Measurements from ENCODE around the gene EPN2. TPM values are rescaled to one million over a fixed set of nuclear protein-coding genes. Genes with fewer than 3 reads are reported as not detected.
A peak's percentile ranks its signal among the peaks of the same experiment; 100 is the strongest.

Gene EPN2
- total and polyA plus RNA-seq, 12 donors, result 12.0 to 53.8 (median 22.5) TPM

GRCh38 chr17:19333736-19334290, 96.6 kb downstream of the EPN2 start:
- DNase-seq, result peak in 2 of 7 donors; percentile 14 to 50

GRCh38 chr17:19334331-19334730, 97.2 kb downstream of the EPN2 start:
- TF ChIP-seq POLR2A (IDR thresholded peaks at IDR 0.05) (no peak), CTCF (IDR thresholded peaks at IDR 0.05) (no peak)
- Histone ChIP-seq H3K27me3 (no peaks in the 10 kb centered on the region), H3K9me3 (replicated peaks in 1 of 3) (no peaks in the 10 kb centered on the region), H3K27ac (no peak overlapping the region), H3K4me1 (replicated peaks in 1 of 2) (peaks cover 0 to 11% of the 10 kb centered on the region in 2 donors), H3K4me3 (no peak overlapping the region), H3K36me3 (replicated peaks in 1 of 2) (peaks cover 0 to 4% of the 10 kb centered on the region in 2 donors)
- 67 to 91% (median 70%) methylated on average over 4 to 6 of the region's 6 CpGs for WGBS, 4 donors
- intact Hi-C loops (cut with DNase I), result no loop called here
- DNase-seq, result peak in 2 of 7 donors; percentile 11 to 47

More at GRCh38 chr17:19333736-19334290, 96.6 kb downstream of the EPN2 start:
- Histone ChIP-seq H3K27me3 (no peaks in the 10 kb centered on the region), H3K36me3 (replicated peaks in 1 of 2) (peaks cover 0 to 4% of the 10 kb centered on the region in 2 donors), H3K27ac (no peak overlapping the region), H3K9me3 (replicated peaks in 1 of 3) (no peaks in the 10 kb centered on the region), H3K4me3 (no peak overlapping the region), H3K4me1 (replicated peaks in 1 of 2) (peaks cover 0 to 11% of the 10 kb centered on the region in 2 donors)
- TF ChIP-seq POLR2A (IDR thresholded peaks at IDR 0.05), result no peak
- WGBS, 4 donors, result 93 to 94% (median 93%) methylated on average over 3 to 12 of the region's 12 CpGs; no CpG with 5 or more reads in 1 of the 4 donors
- intact Hi-C loops (cut with DNase I), result no loop called here

- no peak for TF ChIP-seq POLR2A (IDR thresholded peaks at IDR 0.05)
- no peak for TF ChIP-seq CTCF (IDR thresholded peaks at IDR 0.05)
- H3K36me3 ChIP-seq (replicated peaks in 1 of 2), result peaks cover 0 to 4% of the 10 kb centered on the region in 2 donors
- no peaks in the 10 kb centered on the region for H3K9me3 ChIP-seq (replicated peaks in 1 of 3)
- no peaks in the 10 kb centered on the region for H3K27me3 ChIP-seq
- H3K4me1 ChIP-seq (replicated peaks in 1 of 2), result peaks cover 0 to 11% of the 10 kb centered on the region in 2 donors
- WGBS, 4 donors, result 86 to 92% (median 90%) methylated on average over 2 to 18 of the region's 18 CpGs
- intact Hi-C loops (cut with DNase I), result no loop called here
- DNase-seq, result peak in 3 of 7 donors; percentile 13 to 54 (median 14)
- H3K4me3 ChIP-seq, result no peak overlapping the region
- H3K27ac ChIP-seq, result no peak overlapping the region
These were observed 98.9 kb downstream of the EPN2 start for GRCh38 chr17:19335951-19336631.

- peak overlapping the region in 2 of 5 donors; percentile 34 to 37 for H3K27ac ChIP-seq
- DNase-seq, result peak in 6 of 7 donors; percentile 19 to 94 (median 79)
- TF ChIP-seq POLR2A (IDR thresholded peaks at IDR 0.05) (peak in 1 of 2 donors; percentile 13), CTCF (IDR thresholded peaks at IDR 0.05) (peak; percentile 7 to 89 (median 62))
- intact Hi-C loops (cut with DNase I), result no loop called here
- WGBS, 4 donors, result 55 to 66% (median 60%) methylated on average over 16 to 21 of the region's 21 CpGs
- no peaks in the 10 kb centered on the region for H3K36me3 ChIP-seq (replicated peaks in 1 of 2)
- peaks cover 0 to 11% of the 10 kb centered on the region in 2 donors for H3K4me1 ChIP-seq (replicated peaks in 1 of 2)
- H3K27me3 ChIP-seq, result no peaks in the 10 kb centered on the region
- no peak overlapping the region for H3K4me3 ChIP-seq
- no peaks in the 10 kb centered on the region for H3K9me3 ChIP-seq (replicated peaks in 1 of 3)
These were observed 100.0 kb downstream of the EPN2 start for GRCh38 chr17:19336938-19337711.

Data from adrenal gland (tissue), 12 donors.